GM18858 (cell line): Measurements from ENCODE around the gene SNAP47.

ENCODE experiments used
- ATAC-seq: cut with Tn5 transposase; IDR thresholded peaks from one replicate; pipeline ENCODE4 v1.9.1; 2021; ENCODE audit not compliant: unreplicated experiment

SNAP47 gene

GRCh38 chr1:227731696-227732585, 3.3 kb upstream of the SNAP47 start:
- no peak for ATAC-seq

DNA sequence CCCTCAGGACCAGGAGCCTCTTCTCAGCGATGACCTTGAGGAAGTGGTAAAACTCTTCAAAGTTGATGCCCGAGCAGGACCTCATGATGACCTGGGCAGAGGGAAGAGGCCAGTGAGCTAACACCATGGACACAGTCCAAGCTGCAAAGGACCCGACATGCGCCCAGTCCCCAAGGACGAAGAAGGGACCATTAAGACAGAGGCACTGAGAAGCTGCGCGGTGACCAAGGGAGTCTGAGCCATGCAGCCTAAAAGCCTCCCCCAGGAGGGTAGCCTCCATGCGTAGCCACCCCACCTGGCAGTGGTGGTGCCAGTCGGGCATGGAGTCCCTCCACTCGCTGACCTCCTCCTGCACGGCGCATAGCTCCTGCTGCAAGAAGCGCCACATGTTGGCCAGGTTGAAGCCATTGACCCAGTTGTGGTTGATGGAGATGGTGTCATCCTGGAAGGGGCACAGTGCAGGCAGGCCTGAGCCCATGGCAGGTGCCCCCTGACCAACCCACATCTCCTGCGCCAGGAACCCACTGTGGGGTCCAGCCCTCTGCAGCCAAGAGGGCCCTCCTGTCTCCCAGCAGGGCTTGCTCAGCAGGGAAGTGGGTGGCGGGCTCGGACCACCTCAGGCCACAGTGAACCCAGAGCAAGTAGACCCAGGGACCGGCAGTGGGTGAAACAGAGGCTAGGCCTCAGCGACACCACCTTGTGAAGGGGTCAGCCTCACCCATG, 2.5 kb upstream of the SNAP47 start:
- no peak for ATAC-seq

DNA sequence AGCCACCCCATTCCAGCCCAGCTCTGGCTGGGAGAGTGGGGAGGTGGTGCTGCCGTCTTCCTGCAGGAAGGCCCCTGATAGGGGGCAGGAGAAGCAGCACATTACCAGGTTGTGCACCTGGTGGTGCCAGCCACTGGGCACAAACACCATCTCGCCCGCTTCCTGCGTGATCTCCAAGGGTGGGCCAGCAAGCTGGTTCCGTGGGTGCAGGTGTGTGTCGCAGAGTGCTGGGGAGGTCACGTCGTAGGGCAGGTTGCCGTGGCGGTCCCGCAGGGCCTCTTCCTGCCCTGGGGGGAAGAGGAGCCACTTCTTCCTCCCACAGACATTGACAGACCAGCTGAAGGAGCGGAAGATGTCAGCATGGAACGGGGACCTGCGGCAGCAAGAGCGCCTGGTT, 1.9 kb upstream of the SNAP47 start:
- no peak for ATAC-seq

DNA sequence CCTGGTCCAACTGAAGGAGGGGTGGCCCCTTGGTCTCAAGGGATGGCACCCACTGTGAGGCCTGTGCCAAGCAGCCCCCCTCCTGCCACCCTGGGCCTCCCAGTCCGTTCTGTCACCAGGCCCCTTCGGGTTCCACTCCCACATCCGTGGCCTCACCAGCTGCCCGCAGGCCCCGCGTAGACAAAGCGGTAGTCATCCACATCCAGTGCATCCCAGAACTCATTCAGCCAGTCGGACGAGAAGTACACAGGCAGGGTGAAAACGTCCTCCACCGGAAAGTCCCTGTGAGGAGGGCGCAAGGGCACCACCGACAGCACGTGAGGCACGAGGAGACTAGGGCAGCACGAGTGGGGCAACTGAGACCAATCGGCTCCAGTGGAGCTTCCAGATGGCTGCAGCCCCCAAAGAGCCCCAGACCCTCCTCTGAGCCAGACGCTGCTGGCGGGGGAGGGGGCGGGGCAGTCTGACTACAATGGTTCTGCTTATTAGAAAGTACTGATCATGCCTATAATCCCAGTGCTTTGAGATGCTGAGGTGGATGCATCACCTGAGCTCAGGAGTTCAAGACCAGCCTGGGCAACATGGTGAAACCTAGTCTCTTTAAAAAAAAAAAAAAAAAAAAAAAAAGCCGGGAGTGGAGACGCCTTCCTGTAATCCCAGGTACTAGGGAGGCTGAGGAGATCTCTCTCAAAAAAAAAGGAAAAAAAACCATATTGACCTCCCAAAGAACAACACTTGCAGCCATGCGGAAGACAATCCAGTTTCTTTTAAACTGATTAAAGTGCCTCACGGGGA, 1.3 kb upstream of the SNAP47 start:
- no peak for ATAC-seq

DNA sequence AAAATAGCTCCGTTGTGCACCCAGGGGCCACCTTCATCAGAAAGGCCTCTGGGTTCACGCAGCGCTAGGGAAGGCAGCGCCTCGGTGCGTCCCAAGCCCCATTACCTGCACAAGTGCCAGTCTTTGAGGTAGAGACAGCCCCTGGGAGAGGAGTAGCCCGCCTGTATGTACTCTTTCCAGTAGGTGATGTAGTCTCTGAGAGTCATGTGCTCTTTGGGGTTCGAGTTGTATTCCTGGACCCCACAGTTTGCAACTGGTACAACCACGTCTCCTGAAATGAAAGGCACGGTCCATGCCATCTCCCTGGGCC, 734 bp upstream of the SNAP47 start:
- no peak for ATAC-seq

- ATAC-seq = no peak
These were observed 477 bp downstream of the SNAP47 start for GRCh38 chr1:227735539-227736285.

GRCh38 chr1:227736814-227737432, 1.7 kb downstream of the SNAP47 start:
- ATAC-seq = no peak

DNA sequence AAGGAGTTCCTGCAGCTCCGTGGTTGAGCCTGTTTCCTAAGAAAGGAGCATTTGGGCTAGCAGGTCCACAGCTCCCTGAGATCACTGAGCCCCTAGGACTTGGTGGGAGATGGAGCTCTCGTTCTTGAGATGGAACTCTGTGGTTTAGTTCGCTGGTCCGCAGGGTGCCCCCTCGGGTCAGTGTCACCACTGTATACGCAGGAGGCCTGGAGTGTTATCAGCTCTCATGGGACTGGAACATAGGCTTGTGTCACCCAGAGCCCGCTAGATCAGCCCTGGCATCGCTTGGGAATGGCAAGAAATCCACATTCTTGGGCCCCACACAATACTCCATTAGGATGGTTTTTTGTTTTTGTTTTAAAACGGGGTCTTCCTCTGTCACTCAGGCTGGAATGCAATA, 3.6 kb downstream of the SNAP47 start:
- ATAC-seq = no peak

GRCh38 chr1:227739636-227740035, 4.4 kb downstream of the SNAP47 start:
- no peak for ATAC-seq

DNA sequence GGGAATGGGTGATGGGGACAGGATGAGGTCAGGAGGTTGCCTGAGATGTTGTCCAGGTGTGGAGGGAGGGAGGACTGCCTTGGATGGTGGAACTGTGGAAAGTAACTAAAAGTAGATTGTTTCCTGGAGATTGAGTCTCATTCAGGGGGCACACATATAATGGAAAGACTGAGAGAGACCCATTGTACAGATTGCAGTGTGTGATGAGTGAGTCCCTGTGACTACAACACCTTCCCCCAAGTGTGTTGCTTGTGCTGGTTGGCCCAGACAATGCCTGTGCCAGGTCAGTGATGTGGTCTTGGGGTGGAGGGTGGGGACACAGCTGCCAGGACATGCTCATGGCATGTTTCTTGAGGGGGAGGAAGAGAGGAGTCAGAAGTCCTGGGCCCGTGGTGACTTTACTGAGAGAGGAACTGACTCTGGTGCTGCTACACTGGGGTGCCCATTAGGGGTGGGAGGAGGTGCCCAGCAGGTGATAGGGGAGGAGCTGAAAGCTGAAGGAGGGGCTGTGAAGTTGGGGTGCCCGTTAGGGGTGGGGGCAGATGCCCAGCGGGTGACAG, 5.2 kb downstream of the SNAP47 start:
- ATAC-seq = no peak

DNA sequence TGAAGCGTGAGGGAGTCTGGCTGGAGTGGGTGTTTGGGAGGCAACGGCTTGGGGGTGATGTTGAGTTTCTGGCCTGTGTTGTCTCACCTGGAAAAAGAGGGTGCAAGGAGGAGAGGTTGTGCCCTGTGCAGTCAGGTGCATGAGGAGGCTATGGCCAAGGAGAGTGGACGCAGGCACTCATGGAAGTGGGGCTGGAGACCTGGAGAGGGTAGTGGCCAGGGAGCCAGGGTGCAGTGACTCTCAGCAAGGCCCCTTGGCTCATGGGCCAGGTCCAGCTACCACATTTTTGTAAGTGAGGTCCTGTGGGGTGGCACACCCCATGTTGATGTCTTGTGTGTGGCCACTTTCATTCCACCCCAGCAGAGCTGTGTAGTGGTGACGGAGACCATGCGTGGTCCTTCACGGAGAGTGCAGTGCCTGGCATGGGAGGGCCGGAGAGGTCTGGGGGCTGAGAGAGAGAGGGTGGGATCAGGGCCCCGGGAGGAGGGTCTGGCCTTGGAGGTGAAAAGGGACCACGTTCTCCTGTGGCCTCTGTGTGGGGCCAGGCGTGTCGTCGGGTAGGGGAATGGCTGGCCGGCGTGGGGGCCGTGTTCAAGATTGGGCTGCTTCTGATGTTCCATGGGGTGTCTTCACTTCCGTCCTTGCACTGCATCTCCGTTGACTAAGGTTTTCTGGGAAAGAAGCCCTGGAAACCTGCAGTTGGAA, 6.1 kb downstream of the SNAP47 start:
- ATAC-seq = no peak

GRCh38 chr1:227742738-227743715, 7.8 kb downstream of the SNAP47 start:
- no peak for ATAC-seq

DNA sequence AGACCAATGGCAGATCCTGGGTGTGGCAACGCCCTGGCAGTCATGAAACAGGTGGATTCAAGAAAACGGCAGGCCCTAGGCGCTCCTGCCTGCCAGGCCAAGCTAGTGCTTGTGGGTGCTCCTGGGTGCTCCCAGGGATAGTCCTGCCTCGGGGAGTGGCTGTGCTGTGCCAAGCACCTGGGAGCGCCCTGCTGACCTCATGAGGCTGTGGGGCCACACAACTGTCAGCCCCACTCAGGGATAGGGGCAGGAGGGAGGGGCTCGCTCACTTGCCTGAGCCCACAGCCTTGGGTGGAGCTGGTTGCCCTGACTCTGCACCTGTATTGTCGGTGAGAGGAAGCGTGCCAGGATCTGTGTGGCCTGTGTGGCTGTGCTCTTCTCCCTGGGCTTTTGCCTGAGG, 9.4 kb downstream of the SNAP47 start:
- ATAC-seq = no peak

DNA sequence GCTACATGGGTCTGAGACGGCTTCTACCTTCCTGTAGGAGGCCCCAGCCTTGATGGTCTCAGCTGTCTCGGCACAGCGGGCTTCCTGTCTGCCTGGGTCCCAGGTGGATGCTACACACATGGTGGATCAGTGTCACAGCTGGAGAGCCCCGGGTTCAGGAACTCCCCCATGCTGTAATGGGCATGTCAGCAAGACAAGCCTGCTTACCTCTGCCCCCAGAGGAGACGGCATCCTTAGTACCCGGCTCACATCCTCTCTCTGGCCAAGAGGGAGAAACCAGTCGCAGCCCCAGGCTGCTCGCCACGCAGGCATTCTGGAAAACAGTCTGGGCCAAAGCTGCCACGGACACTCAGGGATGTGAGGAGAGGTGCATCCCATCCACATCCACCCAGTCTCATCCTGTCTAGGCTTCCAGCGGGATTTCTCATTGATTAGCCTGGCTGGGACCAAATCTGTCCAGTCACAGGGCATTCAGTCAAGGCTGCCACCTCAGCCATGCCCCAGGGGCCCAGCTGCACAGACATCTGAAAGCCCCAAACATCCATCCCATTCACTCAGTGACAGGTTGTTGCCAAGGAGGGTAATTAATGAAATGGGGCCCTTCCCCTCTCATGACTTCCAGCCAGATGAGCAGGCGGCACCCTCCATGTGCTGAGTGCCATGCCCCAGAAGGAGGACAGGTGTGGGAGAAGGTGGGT, 10.5 kb downstream of the SNAP47 start:
- ATAC-seq = no peak

- no peak for ATAC-seq
These were observed 11.4 kb downstream of the SNAP47 start for GRCh38 chr1:227746676-227747075.

DNA sequence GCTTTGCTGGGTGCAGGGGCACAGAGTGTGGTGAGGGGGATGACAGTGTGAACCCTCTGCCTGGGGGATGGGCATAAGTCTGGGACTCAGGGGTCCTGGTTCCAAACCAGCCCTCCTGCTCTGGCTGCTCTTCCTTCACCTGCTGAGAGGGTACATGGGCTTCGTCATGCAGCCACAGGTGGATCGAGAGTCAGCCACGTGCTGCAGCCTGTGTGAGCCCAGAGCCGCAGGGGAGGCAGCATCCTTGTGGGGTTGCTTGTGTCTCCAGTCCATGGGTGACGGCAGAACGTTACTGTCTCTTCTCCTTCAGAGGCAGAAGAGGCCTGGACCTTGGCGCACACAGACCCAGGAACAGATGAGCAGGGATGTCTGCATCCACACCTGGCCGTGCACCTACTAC, 12.1 kb downstream of the SNAP47 start:
- ATAC-seq = no peak

DNA sequence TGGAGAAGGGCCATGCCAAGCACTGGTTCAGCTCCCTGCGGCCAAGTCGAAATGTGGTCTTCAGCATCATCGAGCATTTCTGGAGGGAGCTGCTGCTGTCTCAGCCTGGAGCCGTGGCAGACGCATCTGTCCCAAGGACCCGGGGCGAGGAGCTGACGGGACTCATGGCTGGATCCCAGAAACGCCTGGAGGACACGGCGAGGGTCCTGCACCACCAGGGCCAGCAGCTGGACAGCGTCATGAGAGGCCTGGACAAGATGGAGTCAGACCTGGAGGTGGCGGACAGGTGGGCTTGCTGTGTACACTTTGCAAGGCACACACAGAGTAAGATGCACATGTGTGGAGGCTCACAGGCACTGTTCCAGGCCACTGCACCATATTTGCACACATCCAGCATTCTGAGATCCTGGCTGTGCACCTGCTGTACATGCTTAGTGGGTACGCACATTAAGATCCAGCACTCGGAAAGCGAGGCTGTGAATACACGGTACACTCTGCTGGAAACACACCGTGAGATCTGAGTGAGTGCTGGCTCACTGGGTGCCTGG, 12.8 kb downstream of the SNAP47 start:
- no peak for ATAC-seq
